DMS153 (cell line): ENCODE measurements around the gene ZNF432.
A peak's percentile ranks its signal among the peaks of the same experiment; 100 is the strongest.

Experiments used
- DNase-seq: peaks from one replicate; lab custom pipeline; 2025; lab: John Stamatoyannopoulos, UW

Gene ZNF432

DNA sequence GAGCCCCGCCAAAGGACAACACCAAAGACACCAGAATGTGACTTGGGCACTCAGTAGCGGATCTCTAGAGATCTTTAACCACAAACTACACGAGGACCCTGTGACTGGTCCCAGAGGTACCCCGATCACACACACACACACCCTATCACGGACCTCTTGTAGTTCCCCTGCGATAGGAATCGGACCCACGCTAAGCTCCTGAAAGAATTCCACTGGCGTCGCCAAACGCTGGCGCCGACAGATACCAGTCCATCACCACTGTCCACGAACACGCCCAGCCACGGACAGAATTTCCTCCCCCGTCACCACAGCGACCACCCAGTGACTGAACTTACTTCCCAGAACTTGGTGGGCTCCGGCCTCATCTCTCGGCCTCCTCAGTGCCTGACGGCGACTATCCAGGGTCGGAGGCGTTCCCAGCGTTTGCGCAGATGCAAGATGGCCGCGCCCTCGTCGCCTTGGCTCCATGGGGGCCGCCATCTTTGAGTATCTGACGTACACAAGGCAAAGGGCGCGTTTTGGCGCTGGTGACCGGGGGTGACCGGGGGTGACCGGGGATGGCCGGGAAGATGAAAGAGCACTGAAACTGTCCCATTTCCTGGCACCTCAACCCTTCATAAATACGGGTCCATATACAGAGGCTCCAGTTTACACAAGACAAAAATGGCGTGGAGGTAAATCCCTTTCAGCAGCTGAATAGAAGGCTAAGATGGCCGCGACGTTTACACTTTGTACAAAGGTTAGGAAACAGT lies 40.7 kb downstream of the ZNF432 start, which contains the start of gene ZNF615:
ZNF615 (minus strand) TSS at position 406 of the 752 bp plus-strand sequence. CDS start 4,500 bp downstream, outside the sequence.
- peak; percentile 63 for DNase-seq

DNA sequence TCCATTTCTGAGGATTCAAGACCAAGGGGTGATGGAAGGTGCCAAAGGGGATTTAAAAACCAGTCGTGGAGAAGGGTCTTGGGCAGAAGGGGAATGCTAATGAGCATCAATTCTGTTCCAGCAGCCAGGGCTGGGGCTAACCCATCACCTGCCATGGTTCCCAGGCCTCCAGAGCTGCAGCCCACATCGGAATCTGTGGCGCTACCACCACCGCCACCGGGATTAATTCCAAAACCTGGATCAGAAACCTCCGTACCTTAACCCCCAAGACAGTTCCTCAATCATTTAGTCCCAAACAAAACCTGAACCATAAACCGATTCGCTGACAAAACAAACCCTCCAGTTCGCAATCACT lies 41.2 kb downstream of the ZNF432 start:
- DNase-seq: no peak

GRCh38 chr19:51994048-51994644 lies 54.5 kb downstream of the ZNF432 start:
- no peak for DNase-seq

GRCh38 chr19:51993422-51993821 lies 55.2 kb downstream of the ZNF432 start:
- DNase-seq: no peak

DNA sequence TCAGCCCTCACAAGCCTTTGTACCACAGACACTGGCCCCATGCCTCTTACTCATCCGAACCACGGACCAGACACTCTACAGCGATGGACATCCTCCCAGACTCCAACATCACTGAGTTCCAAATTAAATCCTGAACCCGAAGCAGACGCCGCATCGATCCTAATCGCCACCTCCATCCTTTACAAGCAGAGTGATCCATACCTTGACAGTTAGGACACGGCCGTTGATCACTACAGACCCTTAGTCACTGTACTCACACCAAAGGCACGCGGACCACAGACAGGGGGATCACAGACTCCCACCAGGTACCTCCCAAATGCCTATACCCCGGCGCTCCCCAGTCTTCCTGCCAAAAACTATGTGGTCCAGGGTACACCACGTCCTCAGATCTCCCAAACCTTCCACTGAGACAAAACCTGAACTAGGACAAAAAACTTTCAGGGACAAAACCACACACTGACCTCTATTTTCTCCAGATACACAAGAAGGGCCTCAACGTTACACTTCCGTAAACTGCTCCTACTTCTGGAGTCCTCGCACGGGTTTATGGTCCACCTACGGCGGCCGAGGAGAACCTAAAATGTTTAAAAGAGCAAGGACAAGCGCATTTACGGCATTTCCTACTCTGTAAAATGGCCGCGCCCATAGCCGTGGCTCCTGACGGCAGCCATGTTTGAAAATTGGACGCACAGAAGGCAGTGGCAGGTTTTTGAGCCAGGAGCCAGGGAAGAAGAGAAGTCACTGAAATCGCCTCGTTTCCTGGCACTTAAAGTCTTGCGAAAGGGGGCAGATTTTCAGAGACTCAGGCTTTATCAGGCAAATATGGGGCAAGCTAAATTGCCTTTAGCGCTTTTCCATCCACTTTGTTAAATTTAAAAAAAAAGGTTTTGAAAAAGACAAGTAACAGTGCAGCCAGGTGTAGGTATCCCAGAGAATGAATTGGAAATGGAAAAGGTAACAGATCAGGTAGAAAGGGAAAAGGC lies 62.0 kb downstream of the ZNF432 start, which contains the start of gene ZNF350:
ZNF350 (minus strand) TSS at position 532 of the 983 bp plus-strand sequence. CDS start 12,480 bp downstream, outside the sequence.
- DNase-seq: peak; percentile 91

DNA sequence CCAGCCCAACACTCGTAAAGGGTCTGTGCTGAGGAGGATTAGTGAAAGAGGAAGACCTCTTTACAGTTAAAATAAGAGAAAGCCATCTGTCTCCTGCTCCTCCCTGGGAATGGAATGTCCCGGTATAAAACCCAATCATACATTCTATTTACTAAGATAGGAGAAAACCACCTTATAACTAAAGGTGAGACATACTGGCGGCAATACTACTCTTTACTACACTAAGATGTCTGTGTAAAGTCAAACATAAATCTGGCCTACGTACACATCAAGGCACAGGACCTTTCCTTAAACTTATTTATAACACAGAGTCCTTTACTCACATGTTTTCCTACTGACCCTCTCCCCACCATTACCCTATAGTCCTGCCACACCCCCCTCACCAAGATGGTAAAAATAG lies 65.3 kb downstream of the ZNF432 start:
- DNase-seq: no peak
